IMR-90 (cell line): ENCODE results near the gene GABBR2. TPM values are rescaled to one million over a fixed set of nuclear protein-coding genes. Genes with fewer than 3 reads are reported as not detected.

Experiments
- ATAC-seq: fragments of 200-7000 bp; cut with Tn5 transposase; 2 replicates; pipeline ENCODE4 v1.9.1; 2020; ENCODE audit warnings: low read depth, mild to moderate bottlenecking, moderate library complexity
- BruUV-seq: library from RNA; stranded (reverse); fragments of 400-500 nt; replicated peaks from 2 replicates; lab custom pipeline; 2021; lab: Mats Ljungman, UMichigan
- CTCF ChIA-PET: fragments of 300-600 bp; formaldehyde crosslinking; extraction: SDS; loops from one replicate; lab custom pipeline; 2021; ENCODE audit warnings: antibody characterized with exemption; lab: Yijun Ruan, JAX
- POLR2A ChIA-PET: fragments of 300-600 bp; sonication (Branson Sonifier 250); formaldehyde crosslinking; loops from one replicate; lab custom pipeline; 2022; ENCODE audit warnings: antibody characterized with exemption; ENCODE audit not compliant: unreplicated experiment; lab: Charles Lee
- DNase-seq: peaks from one replicate; pipeline ENCODE4 v3.0.0; 2013
- H2AFZ ChIP-seq: replicated peaks from 2 replicates; pipeline ENCODE3; 2013; ENCODE audit warnings: low read length, mild to moderate bottlenecking; ENCODE audit not compliant: poor library complexity
- H2AK5ac ChIP-seq: 2 replicates; pipeline ENCODE4 v1.6.1; 2013; ENCODE audit warnings: low read depth, low read length, inconsistent platforms
- H2AK9ac ChIP-seq: replicated peaks from 2 replicates; pipeline ENCODE3; 2013; ENCODE audit warnings: mild to moderate bottlenecking, low read depth, low read length, moderate library complexity; ENCODE audit not compliant: poor library complexity
- H2BK120ac ChIP-seq: 2 replicates; pipeline ENCODE4 v1.6.1; 2013; ENCODE audit warnings: low read depth, low read length, inconsistent platforms
- H2BK15ac ChIP-seq: 3 replicates; pipeline ENCODE4 v1.6.1; 2013; ENCODE audit warnings: low read depth, low read length, inconsistent platforms
- H2BK20ac ChIP-seq: 2 replicates; pipeline ENCODE4 v1.6.1; 2013; ENCODE audit warnings: low read depth, mild to moderate bottlenecking, inconsistent platforms, low read length, moderate library complexity
- H2BK5ac ChIP-seq: 2 replicates; pipeline ENCODE4 v1.6.1; 2013; ENCODE audit warnings: mild to moderate bottlenecking, low read depth, low read length, inconsistent platforms; ENCODE audit not compliant: poor library complexity, severe bottlenecking
- H3K14ac ChIP-seq: replicated peaks from 2 replicates; pipeline ENCODE4 v1.6.1; 2013; ENCODE audit warnings: low read depth, low read length, inconsistent platforms
- H3K18ac ChIP-seq: 2 replicates; pipeline ENCODE4 v1.6.1; 2013; ENCODE audit warnings: low read depth, low read length, control low read depth
- H3K23ac ChIP-seq: 2 replicates; pipeline ENCODE4 v1.6.1; 2013; ENCODE audit warnings: low read depth, low read length, inconsistent platforms
- H3K27ac ChIP-seq: 2 replicates; pipeline ENCODE4 v1.5.1; 2013; ENCODE audit warnings: mild to moderate bottlenecking, control low read depth, low read length; ENCODE audit not compliant: insufficient read depth
- H3K27me3 ChIP-seq: 2 replicates; pipeline ENCODE4 v1.6.1; 2013; ENCODE audit warnings: low read length; ENCODE audit not compliant: control insufficient read depth, insufficient read depth
- H3K36me3 ChIP-seq: 2 replicates; pipeline ENCODE4 v1.6.1; 2013; ENCODE audit warnings: low read length, mixed read lengths; ENCODE audit not compliant: control insufficient read depth, insufficient read depth
- H3K4ac ChIP-seq: 2 replicates; pipeline ENCODE4 v1.6.1; 2013; ENCODE audit warnings: low read depth, low read length, inconsistent platforms
- H3K4me1 ChIP-seq: 2 replicates; pipeline ENCODE4 v1.6.1; 2013; ENCODE audit warnings: low read length, mixed read lengths; ENCODE audit not compliant: control insufficient read depth, insufficient read depth
- H3K4me2 ChIP-seq: 2 replicates; pipeline ENCODE4 v1.6.1; 2013; ENCODE audit warnings: low read depth, mild to moderate bottlenecking, control low read depth, low read length, moderate library complexity
- H3K4me3 ChIP-seq: 2 replicates; pipeline ENCODE4 v1.5.1; 2013; ENCODE audit warnings: low read depth, mild to moderate bottlenecking, control low read depth, low read length, moderate library complexity; ENCODE audit not compliant: insufficient read depth
- H3K56ac ChIP-seq: 2 replicates; pipeline ENCODE4 v1.6.1; 2013; ENCODE audit warnings: low read length, inconsistent platforms; ENCODE audit not compliant: insufficient read depth; ENCODE audit errors: extremely low read depth
- H3K79me1 ChIP-seq, 2 experiments: 2 replicates each; pipeline ENCODE4 v1.6.1; 2013; ENCODE audit warnings: low read length in 2 of 2, inconsistent platforms in 1 of 2, low read depth in 1 of 2
- H3K9ac ChIP-seq: 2 replicates; pipeline ENCODE4 v1.6.1; 2013; ENCODE audit warnings: low read depth, low read length, control low read depth
- H3K9me1 ChIP-seq: 2 replicates; pipeline ENCODE4 v1.6.1; 2013; ENCODE audit warnings: low read length, inconsistent platforms; ENCODE audit not compliant: insufficient read depth
- H3K9me3 ChIP-seq: 2 replicates; pipeline ENCODE4 v1.6.1; 2013; ENCODE audit warnings: low read length; ENCODE audit not compliant: control insufficient read depth, insufficient read depth
- H4K20me1 ChIP-seq: 2 replicates; pipeline ENCODE4 v1.6.1; 2013; ENCODE audit warnings: low read length, inconsistent platforms; ENCODE audit not compliant: insufficient read depth
- H4K5ac ChIP-seq: 2 replicates; pipeline ENCODE4 v1.6.1; 2013; ENCODE audit warnings: mild to moderate bottlenecking, low read depth, low read length, control low read depth
- H4K8ac ChIP-seq, 2 experiments: 2 replicates each; pipeline ENCODE4 v1.6.1; 2013; ENCODE audit warnings: low read depth in 2 of 2, low read length in 2 of 2, control low read depth in 1 of 2, inconsistent platforms in 1 of 2
- H4K91ac ChIP-seq: 2 replicates; pipeline ENCODE4 v1.6.1; 2013; ENCODE audit warnings: low read depth, low read length, inconsistent platforms; ENCODE audit not compliant: insufficient read depth
- RAD21 ChIP-seq: IDR thresholded peaks from 2 replicates; pipeline ENCODE4 v1.6.1; 2012; ENCODE audit warnings: low read length, improper control_type of control experiment
- WGBS, 2 experiments: methylation state at CpG; one replicate each; pipeline versions ENCODE4 v1.1.5 to v1.1.7; 2013; ENCODE audit warnings: missing lambda C conversion rate in 2 of 2; ENCODE audit not compliant: insufficient read length in 1 of 2; ENCODE audit errors: extremely low coverage in 2 of 2; 5-methylcytosine and 5-hydroxymethylcytosine counted together
- dilution Hi-C: fragments of 300-500 bp; cut with HindIII; formaldehyde crosslinking; loops from one replicate; pipeline ENCODE4 v1.14.3; 2018; ENCODE audit warnings: low sequenced_read_pairs; ENCODE audit not compliant: unreplicated experiment
- in situ Hi-C: fragments of 300-500 bp; cut with MboI; formaldehyde crosslinking; loops from 3 replicates; pipeline ENCODE4 v1.14.3; 2019; ENCODE audit warnings: low sequenced_read_pairs, inconsistent platforms, mixed read lengths
- intact Hi-C: fragments of 100-400 bp; cut with micrococcal nuclease; formaldehyde crosslinking; loops from 2 replicates; pipeline ENCODE4 v1.10.0; 2022
- polyA plus RNA-seq, 3 experiments: library from polyadenylated mRNA; depleted of rRNA; stranded (reverse); fragments of >200 nt; gene quantifications; 2 replicates each; pipeline ENCODE4 v1.2.3, GENCODE V29; 2012; ENCODE audit warnings: low replicate concordance in 1 of 3
- total RNA-seq: library from RNA; depleted of rRNA; stranded (reverse); fragments of >200 nt; gene quantifications from 2 replicates; pipeline ENCODE4 v1.2.3, GENCODE V29; 2012
- TF ChIP-seq, protein P1 (sequence below): fragments of 150-350 bp; IDR thresholded peaks from 2 replicates; pipeline ENCODE4 v1.6.1; 2016; ENCODE audit warnings: low read depth, mild to moderate bottlenecking, low read length, moderate library complexity, borderline replicate concordance

Gene GABBR2
- total and polyA plus RNA-seq, 2 of the 4 experiments (the other 2 are of a cell fraction) = 14.2 to 20.3 TPM

DNA sequence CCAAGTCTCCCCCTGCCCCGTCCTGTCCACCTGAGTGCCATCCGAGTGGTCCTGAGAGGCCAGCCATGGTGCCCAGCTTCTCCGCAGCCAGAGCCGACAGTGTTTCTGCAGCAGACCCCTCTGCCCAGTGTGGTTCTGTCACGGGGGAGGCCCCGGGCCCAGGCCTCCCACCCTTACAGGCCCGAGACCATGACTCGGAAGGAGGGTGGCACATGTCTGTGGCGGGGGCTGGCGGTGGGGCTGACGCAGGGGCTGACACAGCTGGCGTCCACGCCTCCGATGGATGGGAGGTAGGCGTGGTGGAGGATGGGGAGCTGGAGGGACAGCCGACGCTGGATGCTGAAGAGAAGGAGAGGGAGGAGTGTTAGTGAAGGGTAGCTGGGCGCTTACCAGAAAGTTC is 418.3 kb downstream of the GABBR2 start:
- no peaks in the 10 kb centered on the region for H3K4me1 ChIP-seq
- in situ Hi-C loops = no loop called here

More for the DNA sequence above, 418.3 kb downstream of the GABBR2 start:
- DNase-seq = no peak
- H4K91ac ChIP-seq = no peak overlapping the region
- H3K9me1 ChIP-seq = 0 out of 2 replicates have a peak, but pooled peaks cover 2% of the 10 kb centered on the region
- no peak overlapping the region for H3K4ac ChIP-seq
- WGBS, 2 experiments = 90% methylated on average over 13 of the region's 18 CpGs; no CpG with 5 or more reads in 1 of the 2 experiments
- ChIA-PET POLR2A (interaction anchor here (0.6 kb wide), 1 partner anchor 234 kb away, joined by 5 read pairs; the partner anchor contains the start of gene NANS), CTCF (interaction anchor here (1.1 kb wide), 1 partner anchor 26 kb away, joined by 3 read pairs; no protein-coding TSS in a partner anchor)
- TF ChIP-seq, protein P1, sequence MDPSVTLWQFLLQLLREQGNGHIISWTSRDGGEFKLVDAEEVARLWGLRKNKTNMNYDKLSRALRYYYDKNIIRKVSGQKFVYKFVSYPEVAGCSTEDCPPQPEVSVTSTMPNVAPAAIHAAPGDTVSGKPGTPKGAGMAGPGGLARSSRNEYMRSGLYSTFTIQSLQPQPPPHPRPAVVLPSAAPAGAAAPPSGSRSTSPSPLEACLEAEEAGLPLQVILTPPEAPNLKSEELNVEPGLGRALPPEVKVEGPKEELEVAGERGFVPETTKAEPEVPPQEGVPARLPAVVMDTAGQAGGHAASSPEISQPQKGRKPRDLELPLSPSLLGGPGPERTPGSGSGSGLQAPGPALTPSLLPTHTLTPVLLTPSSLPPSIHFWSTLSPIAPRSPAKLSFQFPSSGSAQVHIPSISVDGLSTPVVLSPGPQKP = no peak
- TF ChIP-seq RAD21 = no peak
- H4K8ac ChIP-seq = no peak overlapping the region
- no TSS peak for BruUV-seq
- ATAC-seq = no peak
- dilution Hi-C loops (no loop called here), intact Hi-C loops (no loop called here)
- no peak overlapping the region for H3K9ac ChIP-seq
- no peak overlapping the region for H2AK5ac ChIP-seq
- no peak overlapping the region for H3K4me3 ChIP-seq
- no peak overlapping the region for H2BK5ac ChIP-seq
- H3K23ac ChIP-seq = no peak overlapping the region
- H3K56ac ChIP-seq = no peak overlapping the region
- H4K20me1 ChIP-seq = no peaks in the 10 kb centered on the region
- H2BK15ac ChIP-seq = no peak overlapping the region
- H3K36me3 ChIP-seq = peaks cover 11% of the 10 kb centered on the region
- no peak overlapping the region for H2AK9ac ChIP-seq
- H2BK20ac ChIP-seq = no peak overlapping the region
- H3K4me2 ChIP-seq = no peak overlapping the region
- no peaks in the 10 kb centered on the region for H3K27me3 ChIP-seq
- no peak overlapping the region for H3K14ac ChIP-seq
- no peak overlapping the region for H3K18ac ChIP-seq
- no peak overlapping the region for H4K5ac ChIP-seq
- H3K27ac ChIP-seq = no peak overlapping the region
- no peak overlapping the region for H2AFZ ChIP-seq
- no peaks in the 10 kb centered on the region for H3K9me3 ChIP-seq
- H3K79me1 ChIP-seq = no peaks in the 10 kb centered on the region
- H2BK120ac ChIP-seq = no peak overlapping the region
